Gastrocnemius medialis (tissue), 4 donors: ENCODE results near the gene HSCB.

Source experiments
- CTCF ChIP-seq, 5 experiments: fragments of 450-650 bp in 3 of 5; fragments of 200-600 bp in 2 of 5; sonication (generic) in 2 of 5; IDR thresholded peaks in 4 of 5; conservative IDR thresholded peaks in 1 of 5; 1 replicate in 4 of 5; 2 replicates in 1 of 5; pipeline ENCODE4 v1.5.1; 2016 to 2019; ENCODE audit warnings: antibody characterized with exemption in 5 of 5, mild to moderate bottlenecking in 3 of 5, moderate library complexity in 3 of 5
- POLR2A ChIP-seq, 2 donors: fragments of 450-650 bp; IDR thresholded peaks; one replicate each; pipeline ENCODE4 v1.6.1; 2017; ENCODE audit warnings: antibody characterized with exemption in 2 of 2, mild to moderate bottlenecking in 2 of 2, moderate library complexity in 2 of 2

DNA sequence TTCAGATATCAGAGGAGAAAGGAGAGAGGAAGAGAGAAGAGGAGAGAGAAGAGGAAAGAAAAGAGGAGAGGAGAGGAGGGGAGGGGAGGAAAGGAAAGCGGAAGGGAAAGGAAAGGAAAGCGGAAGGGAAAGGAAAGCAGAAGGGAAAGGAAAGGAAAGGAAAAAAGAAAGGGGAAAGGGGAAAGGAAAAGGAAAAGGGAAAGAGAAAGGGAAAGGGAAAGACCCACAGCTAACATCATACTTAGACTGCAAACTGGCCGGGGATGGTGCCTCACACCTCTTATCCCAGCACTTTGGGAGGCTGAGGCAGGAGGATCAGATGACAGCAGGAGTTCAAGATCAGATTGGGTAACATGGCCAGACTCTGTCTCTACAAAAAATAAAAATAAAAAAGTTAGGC lies 11.7 kb upstream of the HSCB start:
- TF ChIP-seq CTCF (IDR thresholded peaks at IDR 0.05 in 4 of 5, conservative IDR thresholded peaks at IDR 0.05 in 1 of 5) (no peak), POLR2A (IDR thresholded peaks at IDR 0.05) (no peak)
